Measurements from ENCODE around the gene HDGF.

GRCh38 chr1:156692441-156692924 lies 59.0 kb downstream of the HDGF start:
- TF ChIP-seq FOXP2 (optimal IDR thresholded peaks at IDR 0.05; ENCODE audit: borderline replicate concordance, extremely low read depth, extremely low read length, insufficient read depth) = no peak
- TF ChIP-seq, protein P1, sequence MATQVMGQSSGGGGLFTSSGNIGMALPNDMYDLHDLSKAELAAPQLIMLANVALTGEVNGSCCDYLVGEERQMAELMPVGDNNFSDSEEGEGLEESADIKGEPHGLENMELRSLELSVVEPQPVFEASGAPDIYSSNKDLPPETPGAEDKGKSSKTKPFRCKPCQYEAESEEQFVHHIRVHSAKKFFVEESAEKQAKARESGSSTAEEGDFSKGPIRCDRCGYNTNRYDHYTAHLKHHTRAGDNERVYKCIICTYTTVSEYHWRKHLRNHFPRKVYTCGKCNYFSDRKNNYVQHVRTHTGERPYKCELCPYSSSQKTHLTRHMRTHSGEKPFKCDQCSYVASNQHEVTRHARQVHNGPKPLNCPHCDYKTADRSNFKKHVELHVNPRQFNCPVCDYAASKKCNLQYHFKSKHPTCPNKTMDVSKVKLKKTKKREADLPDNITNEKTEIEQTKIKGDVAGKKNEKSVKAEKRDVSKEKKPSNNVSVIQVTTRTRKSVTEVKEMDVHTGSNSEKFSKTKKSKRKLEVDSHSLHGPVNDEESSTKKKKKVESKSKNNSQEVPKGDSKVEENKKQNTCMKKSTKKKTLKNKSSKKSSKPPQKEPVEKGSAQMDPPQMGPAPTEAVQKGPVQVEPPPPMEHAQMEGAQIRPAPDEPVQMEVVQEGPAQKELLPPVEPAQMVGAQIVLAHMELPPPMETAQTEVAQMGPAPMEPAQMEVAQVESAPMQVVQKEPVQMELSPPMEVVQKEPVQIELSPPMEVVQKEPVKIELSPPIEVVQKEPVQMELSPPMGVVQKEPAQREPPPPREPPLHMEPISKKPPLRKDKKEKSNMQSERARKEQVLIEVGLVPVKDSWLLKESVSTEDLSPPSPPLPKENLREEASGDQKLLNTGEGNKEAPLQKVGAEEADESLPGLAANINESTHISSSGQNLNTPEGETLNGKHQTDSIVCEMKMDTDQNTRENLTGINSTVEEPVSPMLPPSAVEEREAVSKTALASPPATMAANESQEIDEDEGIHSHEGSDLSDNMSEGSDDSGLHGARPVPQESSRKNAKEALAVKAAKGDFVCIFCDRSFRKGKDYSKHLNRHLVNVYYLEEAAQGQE (IDR thresholded peaks at IDR 0.05; ENCODE audit: insufficient read depth in 1 of 2, low read depth in 2 of 2, low read length in 2 of 2) = no peak
- TF ChIP-seq POLR2AphosphoS5 (IDR thresholded peaks at IDR 0.05; ENCODE audit: low read depth, low read length) = no peak

Data from PFSK-1 (cell line).